HG03108 (cell line): ENCODE measurements around the gene RFTN1.
A peak's percentile ranks its signal among the peaks of the same experiment; 100 is the strongest.

Experiments used
- ATAC-seq: cut with Tn5 transposase; IDR thresholded peaks from one replicate; pipeline ENCODE4 v1.9.1; 2021; ENCODE audit warnings: moderate library complexity; ENCODE audit not compliant: unreplicated experiment

Gene RFTN1

GRCh38 chr3:16513141-16514020, at the start of gene RFTN1:
TSS of gene RFTN1 (minus strand) at chr3:16513699. CDS start at chr3:16493869, 19,830 bp downstream.
- ATAC-seq, result no peak

DNA sequence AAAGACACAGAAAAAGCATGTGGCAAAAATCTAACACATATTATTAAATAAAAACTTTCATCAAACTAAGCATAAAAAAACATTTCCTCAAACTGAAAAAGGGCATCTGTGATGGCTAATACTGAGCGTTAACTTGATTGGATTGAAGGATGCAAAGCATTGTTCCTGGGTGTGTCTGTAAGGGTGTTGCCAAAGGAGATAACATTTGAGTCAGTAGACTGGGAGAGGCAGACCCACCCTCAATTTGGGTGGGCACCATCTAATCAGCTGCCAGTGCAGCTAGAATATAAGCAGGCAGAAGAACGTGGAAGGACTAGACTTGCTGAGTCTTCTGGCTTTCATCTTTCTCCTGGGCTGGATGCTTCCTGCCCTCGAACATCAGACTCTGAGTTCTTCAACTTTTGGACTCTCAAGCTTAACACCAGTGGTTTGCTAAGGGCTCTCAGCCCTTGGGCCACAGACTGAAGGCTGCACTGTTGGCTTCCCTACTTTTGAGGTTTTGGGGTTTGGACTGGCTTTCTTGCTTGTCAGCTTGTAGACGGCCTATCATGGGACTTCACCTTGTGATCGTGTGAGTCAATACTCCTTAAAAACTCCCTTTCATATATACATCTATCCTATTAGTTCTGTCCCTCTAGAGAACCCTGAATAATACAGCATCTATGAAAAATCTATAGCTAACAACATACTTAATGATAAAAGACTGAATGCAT, 46.3 kb upstream of the RFTN1 start:
- no peak for ATAC-seq

- ATAC-seq, result no peak
Observed at GRCh38 chr3:16554126-16554525, 40.6 kb upstream of the RFTN1 start.

GRCh38 chr3:16552757-16553156, 39.3 kb upstream of the RFTN1 start:
- no peak for ATAC-seq

GRCh38 chr3:16551342-16551976, 38.0 kb upstream of the RFTN1 start:
- ATAC-seq, result no peak

- peak; percentile 73 for ATAC-seq
Observed at GRCh38 chr3:16550676-16551341, 37.3 kb upstream of the RFTN1 start.

DNA sequence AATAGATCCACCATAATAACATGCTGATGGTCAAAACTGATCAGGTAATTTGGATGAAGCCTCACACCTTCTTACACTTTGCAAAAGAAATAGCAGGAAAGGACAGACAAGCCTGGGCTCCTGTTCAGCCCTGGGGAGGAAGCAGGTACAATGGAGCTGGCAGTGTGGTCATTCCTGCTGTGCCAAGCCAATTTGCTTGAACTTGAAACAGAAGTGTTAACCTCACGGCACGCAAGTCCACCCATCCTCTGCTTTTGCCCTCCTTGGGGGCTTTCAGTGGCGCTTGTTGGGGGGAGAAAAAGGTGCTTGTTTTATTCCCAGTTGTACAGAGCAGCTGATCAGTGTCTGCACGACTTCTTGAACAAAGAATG, 36.8 kb upstream of the RFTN1 start:
- ATAC-seq, result no peak

DNA sequence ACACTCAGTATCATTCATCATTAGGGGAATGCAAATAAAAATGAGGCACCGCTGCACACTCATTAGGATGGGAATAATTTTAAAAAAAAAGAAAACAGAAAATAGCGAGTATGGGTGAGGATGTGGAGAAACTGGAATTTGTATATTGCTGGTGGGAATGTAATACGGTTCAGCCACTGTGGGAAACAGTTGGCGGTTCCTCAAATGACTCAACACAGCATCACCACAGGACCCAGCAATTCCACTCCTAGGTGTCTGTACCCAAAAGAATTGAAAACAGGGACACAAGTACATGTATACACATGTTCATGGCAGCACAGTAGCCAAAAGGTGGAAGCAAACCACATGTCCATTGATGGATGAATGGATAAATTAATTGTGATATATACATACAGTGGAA, 35.2 kb upstream of the RFTN1 start:
- ATAC-seq, result no peak

- no peak for ATAC-seq
Observed at GRCh38 chr3:16547561-16548357, 34.3 kb upstream of the RFTN1 start.

- no peak for ATAC-seq
Observed at GRCh38 chr3:16546186-16547010, 32.9 kb upstream of the RFTN1 start.

- no peak for ATAC-seq
Observed at GRCh38 chr3:16545413-16546185, 32.1 kb upstream of the RFTN1 start.

GRCh38 chr3:16543242-16543864, 29.9 kb upstream of the RFTN1 start:
- ATAC-seq, result no peak

DNA sequence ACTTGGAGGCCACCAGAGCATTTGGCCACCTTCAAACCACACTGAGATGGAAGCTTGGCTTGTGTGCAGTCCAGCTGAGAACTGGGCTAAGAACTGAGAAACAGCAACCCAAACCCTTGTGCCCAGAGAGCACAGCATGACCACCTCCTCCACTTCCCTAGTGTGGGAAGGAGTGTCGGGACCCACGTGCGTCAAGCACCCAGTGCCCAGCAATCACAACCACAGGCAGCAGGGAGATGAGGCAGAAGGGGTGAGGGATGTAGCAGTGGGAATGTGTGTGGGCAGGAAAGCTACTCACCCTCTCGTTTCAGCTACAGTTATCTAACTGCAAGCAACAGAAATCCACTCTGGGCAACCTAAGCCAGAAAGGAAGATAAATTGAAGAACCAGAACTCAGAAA, 25.0 kb upstream of the RFTN1 start:
- ATAC-seq, result no peak

DNA sequence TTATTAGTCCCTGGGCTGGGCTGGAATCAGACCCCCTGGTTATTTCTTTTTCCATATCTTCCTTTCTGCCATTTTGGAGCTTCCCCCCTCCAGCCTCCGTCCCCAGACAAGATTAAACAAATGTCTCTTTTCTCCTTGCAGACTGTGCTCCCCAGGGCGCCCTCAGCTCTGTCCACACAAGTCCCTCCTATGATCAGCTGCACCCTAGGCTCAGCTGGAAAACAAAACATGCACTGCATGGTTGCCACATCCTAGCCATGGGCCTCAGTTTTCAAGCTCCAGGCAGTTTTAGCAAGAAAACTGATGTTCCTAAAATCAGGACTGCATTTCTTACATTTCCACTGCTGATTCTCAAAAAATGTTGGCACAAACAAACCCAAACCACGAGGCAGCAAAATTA, 23.5 kb upstream of the RFTN1 start:
- ATAC-seq, result no peak

GRCh38 chr3:16536344-16536663, 22.8 kb upstream of the RFTN1 start:
- no peak for ATAC-seq

DNA sequence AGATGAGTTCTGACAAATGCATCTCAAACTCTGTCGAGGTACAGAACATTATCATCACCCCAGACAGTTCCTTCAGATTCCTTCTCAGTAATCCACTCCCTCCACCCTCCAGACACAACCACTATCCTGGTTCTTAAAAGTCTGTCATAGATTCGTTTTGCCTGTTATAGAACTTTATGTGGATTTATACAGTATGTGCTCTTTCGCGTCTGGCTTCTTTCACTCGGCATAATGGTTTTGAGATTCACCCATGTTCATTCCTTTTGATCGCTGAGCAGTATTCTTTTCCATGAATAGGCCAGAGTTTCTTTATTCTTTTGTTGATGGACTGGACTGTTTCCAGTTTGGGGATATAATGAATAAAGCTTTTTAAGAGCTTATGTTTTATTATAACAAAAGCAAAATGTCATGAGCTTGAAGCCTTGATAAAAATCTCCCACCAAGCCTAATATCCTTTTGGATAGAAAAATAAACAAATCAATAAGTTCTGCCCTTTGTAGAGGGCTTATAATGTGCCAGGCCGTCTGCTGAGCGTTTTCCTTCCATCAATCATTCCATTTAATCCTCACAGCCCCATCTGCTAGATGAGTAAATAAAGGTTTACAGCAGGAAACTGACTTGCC, 21.3 kb upstream of the RFTN1 start:
- no peak for ATAC-seq

DNA sequence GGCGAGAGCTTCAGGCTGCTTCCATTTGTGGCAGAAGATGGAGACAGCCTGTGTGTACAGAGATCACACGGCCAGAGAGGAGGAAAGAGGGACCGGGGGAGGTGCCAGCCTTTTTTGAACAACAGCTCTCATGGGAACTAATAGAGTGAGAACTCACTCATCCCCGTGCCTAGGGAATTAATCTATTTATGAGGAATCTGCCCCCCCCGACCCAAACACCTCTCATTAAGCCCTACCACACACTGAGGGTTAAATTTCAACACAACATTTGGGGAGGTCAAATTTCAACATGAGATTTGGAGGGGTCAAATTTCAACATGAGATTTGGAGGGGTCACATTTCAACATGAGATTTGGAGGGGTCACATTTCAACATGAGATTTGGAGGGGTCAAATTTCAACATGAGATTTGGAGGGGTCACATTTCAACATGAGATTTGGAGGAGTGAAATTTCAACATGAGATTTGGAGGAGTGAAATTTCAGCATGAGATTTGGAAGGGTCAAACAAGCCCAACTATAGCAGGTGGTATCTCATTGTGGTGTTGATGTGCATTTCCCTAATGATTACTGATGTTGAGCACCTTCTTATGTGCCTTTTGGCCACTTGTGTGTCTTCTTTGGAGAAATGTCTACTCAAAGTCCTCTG, 20.6 kb upstream of the RFTN1 start:
- ATAC-seq, result no peak

GRCh38 chr3:16529264-16529663, 15.8 kb upstream of the RFTN1 start:
- no peak for ATAC-seq
